Measurements from ENCODE around the gene PHKA1.

PHKA1 gene

GRCh38 chrX:72705814-72706213 is 8.3 kb downstream of the PHKA1 start:
- no peaks in the 10 kb centered on the region for H3K9me3 ChIP-seq (replicated peaks; ENCODE audit: insufficient read depth, low read length)
- peaks cover 3% of the 10 kb centered on the region; the same call in 1 of the 2 replicates for H3K79me2 ChIP-seq (ENCODE audit: low read length)
- DNase-seq: no peak
- H3K27ac ChIP-seq (ENCODE audit: low read length): no peak overlapping the region
- H3K27me3 ChIP-seq (replicated peaks; ENCODE audit: insufficient read depth, low read length): no peaks in the 10 kb centered on the region
- no peak overlapping the region for H3K9ac ChIP-seq (ENCODE audit: low read length)
- H3K4me2 ChIP-seq (ENCODE audit: low read depth, low read length): no peak overlapping the region
- H2AFZ ChIP-seq (ENCODE audit: low read length): no peak overlapping the region
- no peak for TF ChIP-seq CTCF (IDR thresholded peaks at IDR 0.05; ENCODE audit: low read length)
- TF ChIP-seq EZH2 (optimal IDR thresholded peaks at IDR 0.05; ENCODE audit: low read depth, low read length): no peak
- no peak for TF ChIP-seq EZH2phosphoT487 (IDR thresholded peaks at IDR 0.05; ENCODE audit: low read length)
- no peaks in the 10 kb centered on the region for H3K36me3 ChIP-seq (replicated peaks; ENCODE audit: insufficient read depth, low read length)
- no peak overlapping the region for H3K4me3 ChIP-seq (ENCODE audit: low read length)
- no peaks in the 10 kb centered on the region for H3K9me2 ChIP-seq (replicated peaks; ENCODE audit: insufficient read depth, low read length)
- 0 out of 2 replicates have a peak, but pooled peaks cover 4% of the 10 kb centered on the region for H3K4me1 ChIP-seq (ENCODE audit: low read length)
- no peaks in the 10 kb centered on the region for H4K20me1 ChIP-seq (ENCODE audit: insufficient read depth, low read length)
- H3F3A ChIP-seq (ENCODE audit: insufficient read depth, low read length): no peaks in the 10 kb centered on the region

- Histone ChIP-seq H2AFZ (ENCODE audit: low read length) (no peak overlapping the region), H3K9me2 (replicated peaks; ENCODE audit: insufficient read depth, low read length) (no peaks in the 10 kb centered on the region), H3K79me2 (ENCODE audit: low read length) (peaks cover under 1% of the 10 kb centered on the region; the same call in 1 of the 2 replicates), H3K4me1 (ENCODE audit: low read length) (0 out of 2 replicates have a peak, but pooled peaks cover 4% of the 10 kb centered on the region), H4K20me1 (ENCODE audit: insufficient read depth, low read length) (no peaks in the 10 kb centered on the region), H3K27ac (ENCODE audit: low read length) (no peak overlapping the region), H3K27me3 (replicated peaks; ENCODE audit: insufficient read depth, low read length) (no peaks in the 10 kb centered on the region), H3K9ac (ENCODE audit: low read length) (no peak overlapping the region), H3F3A (ENCODE audit: insufficient read depth, low read length) (no peaks in the 10 kb centered on the region), H3K36me3 (replicated peaks; ENCODE audit: insufficient read depth, low read length) (no peaks in the 10 kb centered on the region), H3K4me2 (ENCODE audit: low read depth, low read length) (no peak overlapping the region), H3K9me3 (replicated peaks; ENCODE audit: insufficient read depth, low read length) (no peaks in the 10 kb centered on the region), H3K4me3 (ENCODE audit: low read length) (no peak overlapping the region)
- TF ChIP-seq EZH2phosphoT487 (IDR thresholded peaks at IDR 0.05; ENCODE audit: low read length) (no peak), EZH2 (optimal IDR thresholded peaks at IDR 0.05; ENCODE audit: low read depth, low read length) (no peak), CTCF (IDR thresholded peaks at IDR 0.05; ENCODE audit: low read length) (no peak)
- no peak for DNase-seq
These were observed 9.0 kb downstream of the PHKA1 start for GRCh38 chrX:72705111-72705510.

- no peak overlapping the region for H3K27ac ChIP-seq (ENCODE audit: low read length)
- no peaks in the 10 kb centered on the region; the same call in 1 of the 2 replicates for H3K36me3 ChIP-seq (replicated peaks; ENCODE audit: insufficient read depth, low read length)
- H3K4me2 ChIP-seq (ENCODE audit: low read depth, low read length): no peak overlapping the region
- no peaks in the 10 kb centered on the region for H3K9me3 ChIP-seq (replicated peaks; ENCODE audit: insufficient read depth, low read length)
- H3K79me2 ChIP-seq (ENCODE audit: low read length): no peaks in the 10 kb centered on the region; the same call in 1 of the 2 replicates
- H3K4me1 ChIP-seq (ENCODE audit: low read length): no peaks in the 10 kb centered on the region
- no peak overlapping the region for H2AFZ ChIP-seq (ENCODE audit: low read length)
- TF ChIP-seq EZH2 (optimal IDR thresholded peaks at IDR 0.05; ENCODE audit: low read depth, low read length) (no peak), CTCF (IDR thresholded peaks at IDR 0.05; ENCODE audit: low read length) (no peak), EZH2phosphoT487 (IDR thresholded peaks at IDR 0.05; ENCODE audit: low read length) (no peak)
- H3F3A ChIP-seq (ENCODE audit: insufficient read depth, low read length): no peaks in the 10 kb centered on the region
- no peak for DNase-seq
- no peak overlapping the region for H3K9ac ChIP-seq (ENCODE audit: low read length)
- H4K20me1 ChIP-seq (ENCODE audit: insufficient read depth, low read length): no peaks in the 10 kb centered on the region
- no peaks in the 10 kb centered on the region for H3K9me2 ChIP-seq (replicated peaks; ENCODE audit: insufficient read depth, low read length)
- no peaks in the 10 kb centered on the region for H3K27me3 ChIP-seq (replicated peaks; ENCODE audit: insufficient read depth, low read length)
- H3K4me3 ChIP-seq (ENCODE audit: low read length): no peak overlapping the region
These were observed 19.9 kb downstream of the PHKA1 start for GRCh38 chrX:72694170-72694569.
